Motor neuron (in vitro differentiated cells): Measurements from ENCODE around the gene KATNB1. TPM values are rescaled to one million over a fixed set of nuclear protein-coding genes. Genes with fewer than 3 reads are reported as not detected.
"Not testable (repeated sequence)": the region's sequence is repeated elsewhere in the genome, so short reads cannot be mapped to it uniquely, and the experiment has no call there.

Source experiments
- ATAC-seq, 8 experiments: fragments of 200-7000 bp; cut with Tn5 transposase; replicated peaks in 6 of 8; 2 replicates each; pipeline ENCODE4 v1.8.0; 2021; ENCODE audit warnings: mild to moderate bottlenecking in 8 of 8, moderate library complexity in 8 of 8
- H3K27ac ChIP-seq, 2 donors: fragments of 250-450 bp; sonication (Bioruptor Pico); 2 replicates each; pipeline ENCODE4 v1.9.0; 2021; ENCODE audit warnings: antibody characterized with exemption in 2 of 2, mild to moderate bottlenecking in 2 of 2, moderate library complexity in 1 of 2
- H3K4me1 ChIP-seq, 2 donors: fragments of 250-450 bp; sonication (Bioruptor Pico); replicated peaks in 1 of 2; 2 replicates each; pipeline ENCODE4 v1.6.1; 2021; ENCODE audit warnings: antibody characterized with exemption in 2 of 2, mild to moderate bottlenecking in 2 of 2, moderate library complexity in 1 of 2
- H3K4me3 ChIP-seq, 5 donors: fragments of 250-450 bp; sonication (Bioruptor Pico); 2 replicates each; pipeline ENCODE4 v1.9.0; 2021; ENCODE audit warnings: antibody characterized with exemption in 5 of 5, mild to moderate bottlenecking in 5 of 5, moderate library complexity in 4 of 5
- WGBS, 10 experiments: fragments of 450-650 bp; shearing (Covaris generic); methylation state at CpG; one replicate each; pipeline ENCODE4 v1.0.0; 2022; 5-methylcytosine and 5-hydroxymethylcytosine counted together
- in situ Hi-C, 9 experiments: fragments of 400-800 bp; cut with MboI; loops; one replicate each; pipeline ENCODE4 v1.15.0; 2021; ENCODE audit warnings: low sequenced_read_pairs in 9 of 9, low pct_unique_long_range_greater_than_20kb in 2 of 9; ENCODE audit not compliant: unreplicated experiment in 9 of 9
- total RNA-seq, 8 experiments: library from RNA; unstranded; fragments of 300-600 nt; gene quantifications; 2 replicates each; pipeline versions ENCODE4 v1.2.3 to v1.2.4, GENCODE V29; 2022

Gene KATNB1
- total RNA-seq, 8 experiments from 2014 or later, result 20.7 to 41.0 (median 33.0) TPM

GRCh38 chr16:57778658-57779057 is 43.1 kb downstream of the KATNB1 start:
- Histone ChIP-seq H3K27ac (no peak overlapping the region), H3K4me1 (peaks cover 0 to 8% of the 10 kb centered on the region in 2 donors), H3K4me3 (no peak overlapping the region)
- 73 to 100% (median 88%) methylated on average over 1 to 5 of the region's 5 CpGs; no CpG with 5 or more reads in 3 of the 10 experiments for WGBS, 10 experiments
- ATAC-seq, result no peak
- in situ Hi-C loops, result loop anchor here in 3 of 9 experiments (25.0 kb wide), 2 partner anchors 209 to 234 kb away; partner anchors contain the start of genes USB1 (in 1 of the 3) and ZNF319 (in 1 of the 3)

GRCh38 chr16:57779836-57780235 is 44.3 kb downstream of the KATNB1 start:
- 80 to 100% (median 92%) methylated on average over 1 to 3 of the region's 5 CpGs; no CpG with 5 or more reads in 2 of the 10 experiments for WGBS, 10 experiments
- in situ Hi-C loops, result loop anchor here in 3 of 9 experiments (25.0 kb wide), 2 partner anchors 207 to 232 kb away; partner anchors contain the start of genes USB1 (in 1 of the 3) and ZNF319 (in 1 of the 3)
- not testable (repeated sequence) for H3K4me1 ChIP-seq, H3K27ac ChIP-seq, H3K4me3 ChIP-seq, ATAC-seq

- in situ Hi-C loops, result loop anchor here in 3 of 9 experiments (25.0 kb wide), 2 partner anchors 206 to 231 kb away; partner anchors contain the start of genes USB1 (in 1 of the 3) and ZNF319 (in 1 of the 3)
- WGBS, 10 experiments, result 100% methylated on average over 1 of the region's 1 CpG; no CpG with 5 or more reads in 8 of the 10 experiments
- H3K4me1 ChIP-seq, result peaks cover 0 to 2% of the 10 kb centered on the region in 2 donors
- H3K4me3 ChIP-seq, result no peak overlapping the region
- H3K27ac ChIP-seq, result no peak overlapping the region
- ATAC-seq, result no peak
Observed at GRCh38 chr16:57781349-57781740, 45.8 kb downstream of the KATNB1 start.

- in situ Hi-C loops, result loop anchor here in 3 of 9 experiments (25.0 kb wide), 2 partner anchors 205 to 230 kb away; partner anchors contain the start of genes USB1 (in 1 of the 3) and ZNF319 (in 1 of the 3)
- Histone ChIP-seq H3K27ac (peak overlapping the region in 1 of 2 donors; percentile 19), H3K4me1 (peaks cover 5 to 7% of the 10 kb centered on the region in 2 donors), H3K4me3 (no peak overlapping the region)
- peak in 1 of 8 experiments; percentile 12 for ATAC-seq
- WGBS, 10 experiments, result 69 to 100% (median 92%) methylated on average over 2 to 8 of the region's 10 CpGs; no CpG with 5 or more reads in 2 of the 10 experiments
Observed at GRCh38 chr16:57781741-57782606, 46.4 kb downstream of the KATNB1 start.

DNA sequence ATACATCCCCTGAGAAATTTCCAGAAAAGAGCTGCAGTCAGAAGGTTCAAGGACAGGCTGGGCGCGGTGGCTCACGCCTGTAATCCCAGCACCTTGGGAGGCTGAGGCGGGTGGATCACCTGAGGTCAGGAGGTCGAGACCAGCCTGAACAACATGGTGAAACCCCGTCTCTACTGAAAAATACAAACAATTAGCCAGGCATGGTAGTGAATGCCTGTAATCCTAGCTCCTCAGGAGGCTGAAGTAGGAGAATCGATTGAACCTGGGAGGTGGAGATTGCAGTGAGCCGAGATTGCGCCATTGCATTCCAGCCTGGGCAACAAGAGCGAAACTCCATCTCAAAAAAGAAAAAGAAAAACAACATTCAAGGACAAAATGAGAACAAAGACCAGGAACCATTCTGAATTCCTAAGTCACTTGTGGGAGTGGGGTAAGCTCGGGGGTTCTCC is 47.1 kb downstream of the KATNB1 start:
- not testable (repeated sequence) for H3K27ac ChIP-seq, ATAC-seq, H3K4me3 ChIP-seq
- H3K4me1 ChIP-seq, result peaks cover 8 to 10% of the 10 kb centered on the region in 2 donors
- 40 to 100% (median 80%) methylated on average over 1 to 10 of the region's 11 CpGs; no CpG with 5 or more reads in 1 of the 10 experiments for WGBS, 10 experiments
- in situ Hi-C loops, result loop anchor here in 3 of 9 experiments (25.0 kb wide), 2 partner anchors 205 to 230 kb away; partner anchors contain the start of genes USB1 (in 1 of the 3) and ZNF319 (in 1 of the 3)

GRCh38 chr16:57783116-57783515 is 47.5 kb downstream of the KATNB1 start:
- WGBS, 10 experiments, result 59 to 93% (median 76%) methylated on average over 1 to 4 of the region's 4 CpGs

GRCh38 chr16:57783883-57784282 is 48.3 kb downstream of the KATNB1 start:
- WGBS, 10 experiments, result 60 to 100% (median 91%) methylated on average over 1 to 4 of the region's 8 CpGs; no CpG with 5 or more reads in 5 of the 10 experiments
- Histone ChIP-seq H3K27ac (no peak overlapping the region), H3K4me3 (no peak overlapping the region), H3K4me1 (peaks cover 8 to 10% of the 10 kb centered on the region in 2 donors)
- in situ Hi-C loops, result loop anchor here in 3 of 9 experiments (25.0 kb wide), 2 partner anchors 203 to 228 kb away; partner anchors contain the start of genes USB1 (in 1 of the 3) and ZNF319 (in 1 of the 3)
- ATAC-seq, result peak in 1 of 8 experiments; percentile 12

More at GRCh38 chr16:57783116-57783515, 47.5 kb downstream of the KATNB1 start:
- in situ Hi-C loops, result loop anchor here in 3 of 9 experiments (25.0 kb wide), 2 partner anchors 204 to 229 kb away; partner anchors contain the start of genes USB1 (in 1 of the 3) and ZNF319 (in 1 of the 3)
- peaks cover 8 to 10% of the 10 kb centered on the region in 2 donors for H3K4me1 ChIP-seq
- no peak overlapping the region for H3K27ac ChIP-seq
- H3K4me3 ChIP-seq, result no peak overlapping the region
- ATAC-seq, result no peak

DNA sequence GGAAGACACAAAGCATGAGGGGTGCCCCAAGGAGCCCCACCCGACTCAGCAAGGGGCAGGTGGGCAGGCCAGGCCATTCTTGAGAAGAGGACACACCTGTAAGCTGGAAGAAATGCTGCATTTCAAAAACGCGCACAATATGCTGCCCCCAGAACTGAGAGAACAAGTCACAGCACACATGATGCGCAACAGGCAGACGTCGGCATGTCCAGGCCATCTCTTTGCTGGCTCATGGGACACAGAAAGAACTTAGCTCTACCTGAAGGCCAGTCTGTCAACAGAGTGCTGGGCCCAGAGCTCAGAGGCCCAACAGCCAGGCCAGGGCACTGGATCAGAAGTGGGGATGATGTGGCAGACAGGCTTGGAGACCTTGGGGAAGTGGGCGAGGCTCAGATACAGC is 48.8 kb downstream of the KATNB1 start:
- Histone ChIP-seq H3K27ac (no peak overlapping the region), H3K4me1 (peaks cover 8 to 10% of the 10 kb centered on the region in 2 donors), H3K4me3 (no peak overlapping the region)
- in situ Hi-C loops, result loop anchor here in 3 of 9 experiments (25.0 kb wide), 2 partner anchors 203 to 228 kb away; partner anchors contain the start of genes USB1 (in 1 of the 3) and ZNF319 (in 1 of the 3)
- WGBS, 10 experiments, result 40 to 100% (median 84%) methylated on average over 1 to 6 of the region's 7 CpGs; no CpG with 5 or more reads in 3 of the 10 experiments
- ATAC-seq, result no peak

GRCh38 chr16:57785385-57785784 is 49.8 kb downstream of the KATNB1 start:
- in situ Hi-C loops, result loop anchor here in 3 of 9 experiments (25.0 kb wide), 2 partner anchors 202 to 227 kb away; partner anchors contain the start of genes USB1 (in 1 of the 3) and ZNF319 (in 1 of the 3)
- 45% methylated on average over 4 of the region's 10 CpGs; no CpG with 5 or more reads in 9 of the 10 experiments for WGBS, 10 experiments
- Histone ChIP-seq H3K4me3 (no peak overlapping the region), H3K4me1 (peaks cover 8 to 10% of the 10 kb centered on the region in 2 donors), H3K27ac (no peak overlapping the region)
- no peak for ATAC-seq

DNA sequence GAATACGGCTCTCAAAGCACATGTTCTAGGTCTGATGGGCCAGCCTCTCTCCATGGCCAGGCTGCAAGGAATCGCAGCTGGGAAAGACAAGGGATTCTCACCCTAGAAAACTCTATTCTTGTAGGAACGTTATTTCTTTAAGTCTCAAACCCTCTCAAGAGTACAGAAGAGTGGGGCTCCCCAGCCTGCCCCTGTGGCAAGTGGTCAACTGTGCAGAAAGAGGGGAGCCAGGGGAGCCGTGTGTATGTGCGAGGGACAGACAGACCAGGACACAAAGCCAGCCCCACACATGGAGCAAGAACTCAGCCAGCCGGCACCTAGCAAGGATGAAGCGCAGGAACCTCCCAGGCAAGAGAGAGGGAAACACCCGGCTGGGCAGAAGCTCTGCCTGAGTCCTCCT is 50.4 kb downstream of the KATNB1 start:
- 60 to 100% (median 85%) methylated on average over 1 to 5 of the region's 8 CpGs; no CpG with 5 or more reads in 4 of the 10 experiments for WGBS, 10 experiments
- in situ Hi-C loops, result loop anchor here in 3 of 9 experiments (25.0 kb wide), 2 partner anchors 201 to 226 kb away; partner anchors contain the start of genes USB1 (in 1 of the 3) and ZNF319 (in 1 of the 3)
- Histone ChIP-seq H3K27ac (no peak overlapping the region), H3K4me3 (no peak overlapping the region), H3K4me1 (peaks cover 8 to 10% of the 10 kb centered on the region in 2 donors)
- no peak for ATAC-seq

- Histone ChIP-seq H3K27ac (peak overlapping the region in 1 of 2 donors; percentile 69), H3K4me3 (no peak overlapping the region), H3K4me1 (peaks cover 8 to 10% of the 10 kb centered on the region in 2 donors)
- in situ Hi-C loops, result loop anchor here in 3 of 9 experiments (25.0 kb wide), 2 partner anchors 200 to 225 kb away; partner anchors contain the start of genes USB1 (in 1 of the 3) and ZNF319 (in 1 of the 3)
- peak; percentile 77 to 98 (median 97) for ATAC-seq
- 60 to 83% (median 60%) methylated on average over 1 to 4 of the region's 26 CpGs; no CpG with 5 or more reads in 7 of the 10 experiments for WGBS, 10 experiments
Observed at GRCh38 chr16:57786632-57787518, 51.3 kb downstream of the KATNB1 start.
